ENCODE data around the gene HMGA1.

GRCh38 chr6:34205916-34206315 lies 30.8 kb upstream of the HMGA1 start:
- TF ChIP-seq CTCF (IDR thresholded peaks at IDR 0.05) (no peak), POLR2A (IDR thresholded peaks at IDR 0.05) (no peak)

Data from uterus (tissue), 2 donors.